ENCODE measurements around the gene NOS3. TPM values are rescaled to one million over a fixed set of nuclear protein-coding genes. Genes with fewer than 3 reads are reported as not detected.

The NOS3 gene
- total and polyA plus RNA-seq, 9 of the 15 experiments (the other 6 are each of a cell fraction or from before 2014, with no cell fraction given) = 1.1 to 121 (median 23.6) TPM

GRCh38 chr7:151008511-151009323 lies 17.9 kb downstream of the NOS3 start (continued):
- TF ChIP-seq ZNF584 (CRISPR knock-in tag; IDR thresholded peaks at IDR 0.05; ENCODE audit: low read depth) = peak; percentile 14; the same call in 1 of the 2 replicates
- 0 out of 2 replicates have a peak, but pooled peaks have one; percentile 79 for TF ChIP-seq SIN3B (IDR thresholded peaks at IDR 0.05; ENCODE audit: low read depth)
- no peak for TF ChIP-seq HDAC6 (IDR thresholded peaks at IDR 0.05; ENCODE audit: low read depth, low read length)
- no peak for TF ChIP-seq ZKSCAN8 (CRISPR knock-in tag; IDR thresholded peaks at IDR 0.05)
- TF ChIP-seq, protein P1, sequence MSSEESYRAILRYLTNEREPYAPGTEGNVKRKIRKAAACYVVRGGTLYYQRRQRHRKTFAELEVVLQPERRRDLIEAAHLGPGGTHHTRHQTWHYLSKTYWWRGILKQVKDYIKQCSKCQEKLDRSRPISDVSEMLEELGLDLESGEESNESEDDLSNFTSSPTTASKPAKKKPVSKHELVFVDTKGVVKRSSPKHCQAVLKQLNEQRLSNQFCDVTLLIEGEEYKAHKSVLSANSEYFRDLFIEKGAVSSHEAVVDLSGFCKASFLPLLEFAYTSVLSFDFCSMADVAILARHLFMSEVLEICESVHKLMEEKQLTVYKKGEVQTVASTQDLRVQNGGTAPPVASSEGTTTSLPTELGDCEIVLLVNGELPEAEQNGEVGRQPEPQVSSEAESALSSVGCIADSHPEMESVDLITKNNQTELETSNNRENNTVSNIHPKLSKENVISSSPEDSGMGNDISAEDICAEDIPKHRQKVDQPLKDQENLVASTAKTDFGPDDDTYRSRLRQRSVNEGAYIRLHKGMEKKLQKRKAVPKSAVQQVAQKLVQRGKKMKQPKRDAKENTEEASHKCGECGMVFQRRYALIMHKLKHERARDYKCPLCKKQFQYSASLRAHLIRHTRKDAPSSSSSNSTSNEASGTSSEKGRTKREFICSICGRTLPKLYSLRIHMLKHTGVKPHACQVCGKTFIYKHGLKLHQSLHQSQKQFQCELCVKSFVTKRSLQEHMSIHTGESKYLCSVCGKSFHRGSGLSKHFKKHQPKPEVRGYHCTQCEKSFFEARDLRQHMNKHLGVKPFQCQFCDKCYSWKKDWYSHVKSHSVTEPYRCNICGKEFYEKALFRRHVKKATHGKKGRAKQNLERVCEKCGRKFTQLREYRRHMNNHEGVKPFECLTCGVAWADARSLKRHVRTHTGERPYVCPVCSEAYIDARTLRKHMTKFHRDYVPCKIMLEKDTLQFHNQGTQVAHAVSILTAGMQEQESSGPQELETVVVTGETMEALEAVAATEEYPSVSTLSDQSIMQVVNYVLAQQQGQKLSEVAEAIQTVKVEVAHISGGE (CRISPR knock-in tag; IDR thresholded peaks at IDR 0.05) = peak in 1 of 3 experiments; percentile 82; a peak in 2 of 6 replicates
- TF ChIP-seq ATF3 (IDR thresholded peaks at IDR 0.05) = 0 out of 2 replicates have a peak, but pooled peaks have one; percentile 42
- peak; percentile 77; the same call in 1 of the 2 replicates for TF ChIP-seq ATF3 (CRISPR knock-in tag; conservative IDR thresholded peaks at IDR 0.05)
- peak; percentile 87 for TF ChIP-seq MYC (IDR thresholded peaks at IDR 0.05; ENCODE audit: low read depth, low read length)
- peak; percentile 90 for TF ChIP-seq MYC (CRISPR knock-in tag; IDR thresholded peaks at IDR 0.05; ENCODE audit: borderline replicate concordance, low read depth)
- no peak for TF ChIP-seq ZNF280A (IDR thresholded peaks at IDR 0.05; ENCODE audit: low read depth, partially characterized antibody)
- peak; percentile 96 for TF ChIP-seq E2F1 (CRISPR knock-in tag; IDR thresholded peaks at IDR 0.05)
- no peak for TF ChIP-seq DEAF1 (CRISPR knock-in tag; IDR thresholded peaks at IDR 0.05)
- peak; percentile 86 for TF ChIP-seq ZKSCAN1 (IDR thresholded peaks at IDR 0.05; ENCODE audit: low read depth, low read length)
- peak in 1 of 2 experiments; percentile 73; a peak in 2 of 4 replicates for TF ChIP-seq HDAC1 (IDR thresholded peaks at IDR 0.05)
- TF ChIP-seq PTTG1 (tag; IDR thresholded peaks at IDR 0.05; ENCODE audit: low read depth) = peak; percentile 44; the same call in 1 of the 2 replicates
- no peak for TF ChIP-seq NCOA6 (IDR thresholded peaks at IDR 0.05)

Measured in K562 (cell line).